IPS-NIHi7 (cell line): ENCODE data around the gene WDR4.
"Not testable (repeated sequence)": the region's sequence is repeated elsewhere in the genome, so short reads cannot be mapped to it uniquely, and the experiment has no call there.

ENCODE experiments used
- DNase-seq: peaks from one replicate; pipeline ENCODE4 v3.0.0; 2012; ENCODE audit warnings: mixed read lengths; ENCODE audit errors: extremely low spot score

The WDR4 gene

DNA sequence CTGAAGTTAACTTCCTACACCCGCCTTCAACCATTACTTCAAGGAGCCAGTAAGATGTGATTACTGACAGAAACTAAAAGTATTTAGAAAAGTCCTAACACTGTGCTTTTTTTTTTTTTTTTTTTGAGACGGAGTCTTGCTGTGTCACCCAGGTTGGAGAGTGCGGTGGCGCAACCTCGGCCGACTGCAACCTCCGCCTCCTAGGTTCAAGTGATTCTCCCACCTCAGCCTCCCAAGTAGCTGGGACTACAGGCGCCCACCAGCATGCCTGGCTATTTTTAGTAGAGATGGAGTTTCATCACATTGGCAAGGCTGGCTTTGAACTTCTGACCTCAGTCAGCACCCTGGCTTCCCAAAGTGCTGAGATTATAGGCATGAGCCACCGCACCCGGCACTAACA lies 3.5 kb downstream of the WDR4 start:
- not testable (repeated sequence) for DNase-seq

DNA sequence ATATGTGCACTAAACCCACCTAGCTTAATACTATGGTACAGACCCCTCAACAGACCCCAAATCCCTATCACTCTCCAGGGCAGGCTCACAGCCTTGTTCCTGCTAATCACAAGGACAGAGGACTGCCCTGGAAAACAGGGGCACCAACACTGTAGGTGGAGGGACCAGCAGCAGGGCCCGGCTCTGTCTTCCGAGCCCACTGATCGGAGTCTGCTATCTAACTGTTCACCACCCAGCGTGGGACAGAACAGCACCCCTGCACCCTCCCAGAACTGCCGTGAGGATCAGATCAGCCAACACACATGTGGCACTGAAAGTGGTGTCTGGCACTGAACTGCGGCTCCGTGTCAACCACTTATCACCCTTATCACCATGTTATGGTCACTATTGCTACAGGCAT lies 6.2 kb downstream of the WDR4 start:
- DNase-seq = no peak

- no peak for DNase-seq
Measured at GRCh38 chr21:42868196-42868595, 11.1 kb downstream of the WDR4 start.

DNA sequence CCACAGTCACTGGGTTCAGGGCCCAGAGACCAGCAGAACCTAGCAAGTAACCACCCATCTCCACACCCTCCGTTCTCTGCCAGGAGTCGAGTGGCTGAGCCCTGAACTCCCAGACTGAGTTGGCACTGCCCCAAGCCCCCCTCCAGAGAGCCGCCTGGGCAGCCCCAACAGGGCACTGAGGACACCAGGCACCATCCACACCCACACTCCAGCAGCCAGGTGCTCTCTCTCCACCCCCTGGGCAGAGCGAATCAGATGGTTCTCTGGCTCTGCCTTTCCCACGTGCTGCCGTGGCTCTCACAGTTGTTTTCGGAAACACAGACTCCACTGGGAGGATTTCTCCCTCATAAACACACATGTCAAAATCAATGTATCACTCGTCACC lies 13.6 kb downstream of the WDR4 start:
- DNase-seq = no peak

GRCh38 chr21:42864815-42865775 lies 14.2 kb downstream of the WDR4 start:
- DNase-seq = no peak

DNA sequence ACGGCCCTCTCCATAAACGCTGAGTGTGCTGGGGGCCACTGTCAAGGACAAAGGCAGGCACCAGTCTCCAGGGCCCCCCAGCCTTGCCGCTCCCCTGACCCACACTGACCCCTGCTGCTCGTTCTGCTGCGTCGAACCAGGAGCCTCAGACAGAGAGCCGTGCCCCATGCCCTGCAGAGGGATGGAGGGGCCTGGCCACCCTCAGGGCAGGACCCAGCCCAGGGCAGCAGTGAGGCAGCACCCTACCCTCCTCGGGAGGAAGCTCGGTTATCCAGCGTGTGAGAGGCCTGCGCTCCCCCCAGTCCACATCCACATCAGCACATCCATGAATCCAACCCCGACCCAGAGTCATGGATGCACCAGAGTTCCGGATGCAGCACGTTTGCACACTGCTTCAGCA lies 15.1 kb downstream of the WDR4 start:
- DNase-seq = no peak

- DNase-seq = no peak
Measured at GRCh38 chr21:42863504-42863870, 15.9 kb downstream of the WDR4 start.

- peak; percentile 48 for DNase-seq
Measured at GRCh38 chr21:42862774-42863503, 16.4 kb downstream of the WDR4 start.

GRCh38 chr21:42861848-42862400 lies 17.4 kb downstream of the WDR4 start:
- DNase-seq = no peak

- no peak for DNase-seq
Measured at GRCh38 chr21:42861311-42861847, 18.0 kb downstream of the WDR4 start.

- no peak for DNase-seq
Measured at GRCh38 chr21:42860345-42860744, 19.0 kb downstream of the WDR4 start.

GRCh38 chr21:42859891-42860230 lies 19.5 kb downstream of the WDR4 start:
- no peak for DNase-seq

- no peak for DNase-seq
Measured at GRCh38 chr21:42858957-42859890, 20.1 kb downstream of the WDR4 start.

DNA sequence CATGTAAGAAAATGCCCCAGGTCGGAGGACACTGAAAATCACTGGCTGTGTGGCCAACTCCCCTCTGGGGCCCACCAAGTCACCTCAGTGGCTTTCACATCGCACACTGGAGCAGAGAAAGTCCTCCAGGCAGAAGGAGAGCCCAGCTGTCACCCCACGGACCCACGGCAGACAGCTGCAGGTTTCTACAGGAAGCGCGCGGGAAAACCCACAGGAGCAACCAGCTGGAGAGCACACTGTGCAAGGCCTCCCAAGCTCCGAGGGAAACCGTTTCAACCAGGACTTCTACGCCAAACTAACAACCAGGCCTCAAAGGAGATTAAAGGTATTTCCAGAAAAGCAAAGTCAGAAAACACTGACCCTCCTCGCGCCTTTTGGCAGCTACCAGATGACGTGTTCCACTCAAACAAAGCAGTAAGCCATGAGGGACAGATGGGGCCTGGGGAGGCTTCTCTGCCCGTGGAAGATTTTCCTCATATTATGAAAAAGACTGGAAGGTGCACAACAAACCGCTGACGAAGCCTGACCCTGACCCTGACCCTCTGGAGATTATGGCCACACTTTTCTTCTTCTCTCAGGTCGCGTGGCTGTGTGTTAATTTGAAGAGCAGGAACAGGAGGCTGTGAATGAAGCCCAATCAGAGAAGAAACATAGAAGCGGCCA lies 21.0 kb downstream of the WDR4 start:
- DNase-seq = no peak

DNA sequence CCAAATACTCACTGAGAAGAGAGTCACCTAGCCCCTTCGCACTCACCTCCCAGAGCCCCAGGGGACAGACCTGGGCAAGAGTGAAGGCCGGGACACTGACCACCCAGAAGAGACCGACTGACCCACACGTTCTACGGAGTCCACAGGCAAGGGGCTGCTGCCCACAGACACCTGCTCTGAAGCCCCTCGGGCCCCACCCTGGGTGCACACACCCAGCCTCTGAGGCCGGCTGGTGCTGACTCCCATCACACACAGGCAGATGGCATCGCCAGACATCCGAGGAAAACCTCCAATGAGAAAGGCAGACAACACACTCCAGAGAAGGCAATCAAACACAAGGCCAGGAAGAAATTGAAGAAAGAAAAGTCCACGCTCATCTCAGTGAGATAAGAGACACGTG lies 22.1 kb downstream of the WDR4 start:
- DNase-seq = no peak

- no peak for DNase-seq
Measured at GRCh38 chr21:42855937-42856335, 23.4 kb downstream of the WDR4 start.

GRCh38 chr21:42855171-42855936 lies 24.0 kb downstream of the WDR4 start:
- DNase-seq = no peak

- no peak for DNase-seq
Measured at GRCh38 chr21:42854246-42855010, 24.9 kb downstream of the WDR4 start.

- no peak for DNase-seq
Measured at GRCh38 chr21:42853621-42854020, 25.7 kb downstream of the WDR4 start.
